Left kidney (tissue), 2 donors: ENCODE measurements around the gene ZNF385A. TPM values are rescaled to one million over a fixed set of nuclear protein-coding genes. Genes with fewer than 3 reads are reported as not detected.
"Not testable (repeated sequence)": the region's sequence is repeated elsewhere in the genome, so short reads cannot be mapped to it uniquely, and the experiment has no call there.

Experiments used
- DNase-seq: peaks from one replicate; pipeline ENCODE4 v3.0.0-alpha.2; 2013
- polyA plus RNA-seq: library from polyadenylated mRNA; unstranded; fragments of 120-200 nt; gene quantifications from one replicate; pipeline ENCODE4 v1.2.1, GENCODE V29; 2013; ENCODE audit not compliant: insufficient read length

The ZNF385A gene
- polyA plus RNA-seq, 1 donor: 10.8 TPM

GRCh38 chr12:54328595-54329337 is 55.8 kb downstream of the ZNF385A start:
- DNase-seq: no peak

DNA sequence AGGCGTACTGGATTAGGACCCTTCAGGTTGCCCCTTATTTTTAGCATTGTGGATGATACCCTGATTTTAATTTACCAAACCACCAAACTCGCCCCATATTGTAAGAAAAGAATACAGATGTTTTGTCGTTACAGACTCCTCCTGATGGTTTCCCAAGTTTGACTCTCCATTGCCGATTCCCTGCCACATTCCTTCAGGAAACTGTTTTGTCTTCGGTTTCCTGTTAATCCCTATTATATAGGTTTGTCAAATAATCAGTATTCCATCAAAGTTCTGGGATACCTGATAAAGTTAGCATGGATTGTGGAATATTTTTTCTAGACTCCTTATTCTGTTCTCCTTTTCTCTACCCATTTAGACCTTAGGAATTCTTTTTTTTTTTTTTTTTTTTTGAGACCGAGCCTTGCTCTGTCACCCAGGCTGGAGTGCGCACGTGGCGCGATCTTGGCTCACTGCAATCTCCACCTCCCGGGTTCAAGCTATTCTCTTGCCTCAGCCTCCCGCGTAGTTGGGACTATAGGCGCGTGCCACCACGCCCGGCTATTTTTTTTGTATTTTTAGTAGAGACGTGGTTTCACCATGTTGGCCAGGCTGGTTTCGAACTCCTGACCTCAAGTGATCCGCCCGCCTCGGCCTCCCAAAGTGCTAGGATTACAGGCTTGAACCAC is 59.0 kb downstream of the ZNF385A start:
- not testable (repeated sequence) for DNase-seq

- DNase-seq: peak; percentile 99
These were observed 59.7 kb downstream of the ZNF385A start, which contains the start of gene COPZ1 for GRCh38 chr12:54324617-54325441. Gene COPZ1 (plus strand): TSS chr12:54325131. CDS start chr12:54325164, 33 bp downstream.

DNA sequence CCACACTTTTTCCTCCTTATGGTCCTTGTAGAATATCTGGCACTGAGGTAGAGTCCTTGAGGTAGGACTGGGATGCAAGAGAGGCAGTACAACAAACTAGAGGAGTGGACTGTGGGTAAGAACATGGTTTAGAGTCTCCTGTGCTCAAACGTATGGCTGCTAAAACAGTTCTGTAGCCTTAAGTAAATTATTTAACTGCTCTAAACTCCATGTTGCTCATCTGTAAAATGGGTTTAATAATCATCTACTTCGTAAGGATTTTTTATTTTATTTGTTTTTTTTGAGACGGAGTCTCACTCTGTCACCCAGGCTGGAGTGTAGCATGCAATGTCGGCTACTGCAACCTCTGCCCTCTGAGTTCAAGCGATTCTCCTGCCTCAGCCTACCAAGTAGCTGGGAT is 63.2 kb downstream of the ZNF385A start:
- DNase-seq: no peak

Other genes starting within 250 kb of the ZNF385A start
- gene SMUG1, start 195.7 kb downstream of the ZNF385A start, polyA plus RNA-seq: 35.4 TPM
- 169 TPM for gene CBX5, start 104.6 kb downstream of the ZNF385A start, polyA plus RNA-seq
- 4,010 TPM for gene HNRNPA1, start 104.0 kb downstream of the ZNF385A start, polyA plus RNA-seq
- gene NFE2, start 83.7 kb downstream of the ZNF385A start, polyA plus RNA-seq: 1.5 TPM
- gene COPZ1, start 59.6 kb downstream of the ZNF385A start, polyA plus RNA-seq: 225 TPM
- 0.15 TPM for gene GPR84, start 20.2 kb downstream of the ZNF385A start, polyA plus RNA-seq
- gene ITGA5, start 34.5 kb upstream of the ZNF385A start, polyA plus RNA-seq: 39.1 TPM
- gene GTSF1, start 88.9 kb upstream of the ZNF385A start, polyA plus RNA-seq: not detected
- gene NCKAP1L, start 113.0 kb upstream of the ZNF385A start, polyA plus RNA-seq: 4.7 TPM
- gene PDE1B, start 164.9 kb upstream of the ZNF385A start, polyA plus RNA-seq: 11.4 TPM
- gene PPP1R1A, start 203.9 kb upstream of the ZNF385A start, polyA plus RNA-seq: 52.6 TPM